SK-MEL-5 (cell line): Measurements from ENCODE around the gene SLC22A23. TPM values are rescaled to one million over a fixed set of nuclear protein-coding genes. Genes with fewer than 3 reads are reported as not detected.

Experiments
- DNase-seq: peaks from one replicate; pipeline ENCODE4 v3.0.0-alpha.2; 2016; ENCODE audit warnings: low read depth, low spot score
- in situ Hi-C: cut with HindIII; loops from 2 replicates; pipeline ENCODE4 v1.10.0; 2016; ENCODE audit warnings: low sequenced_read_pairs, high pct_unique_total_duplicates, low pct_unique_long_range_greater_than_20kb
- total RNA-seq: library from RNA; depleted of rRNA; stranded (reverse); fragments of >200 nt; shearing (Covaris generic); gene quantifications from 2 replicates; pipeline ENCODE4 v1.2.3, GENCODE V29; 2014

The SLC22A23 gene
- total RNA-seq, 1 experiment from 2014 or later: 6.2 TPM

DNA sequence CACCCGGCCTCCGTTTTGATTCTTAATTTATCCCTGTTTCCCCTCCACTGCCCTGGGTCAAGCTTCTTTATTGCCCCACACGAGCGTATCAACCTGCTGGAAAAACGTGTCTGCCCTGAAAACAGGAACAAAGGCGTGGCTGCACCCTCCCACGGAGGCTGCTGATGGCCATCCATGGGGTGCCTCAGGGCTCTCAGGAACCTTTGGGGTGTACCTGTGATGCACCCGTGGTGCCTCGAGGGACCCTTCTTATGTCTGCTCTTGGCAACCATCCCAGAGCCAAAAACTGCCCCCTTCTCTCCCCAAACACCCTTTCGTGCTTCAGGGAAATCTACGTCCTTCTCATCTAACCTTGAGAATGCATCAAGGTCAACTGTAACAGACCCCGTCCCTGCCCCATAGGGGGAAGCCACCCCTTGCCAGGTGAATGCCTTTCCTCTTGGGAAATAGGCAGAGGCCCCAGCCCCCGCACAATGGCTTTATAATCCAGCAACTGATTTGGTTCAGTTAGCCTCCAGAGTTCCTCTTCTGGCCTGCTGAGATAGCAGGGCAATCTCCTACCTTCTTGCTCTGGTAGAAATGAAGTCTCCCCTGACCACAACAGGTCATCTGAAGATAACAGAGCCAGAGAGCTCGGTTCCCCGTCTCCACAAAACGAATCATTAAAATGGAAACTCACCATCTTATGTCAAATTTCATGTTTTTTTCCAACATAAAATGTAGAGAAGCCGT lies 168.7 kb downstream of the SLC22A23 start:
- in situ Hi-C loops: loop anchor here (25.0 kb wide), 2 partner anchors 424 to 699 kb away; no protein-coding TSS in a partner anchor
- no peak for DNase-seq

DNA sequence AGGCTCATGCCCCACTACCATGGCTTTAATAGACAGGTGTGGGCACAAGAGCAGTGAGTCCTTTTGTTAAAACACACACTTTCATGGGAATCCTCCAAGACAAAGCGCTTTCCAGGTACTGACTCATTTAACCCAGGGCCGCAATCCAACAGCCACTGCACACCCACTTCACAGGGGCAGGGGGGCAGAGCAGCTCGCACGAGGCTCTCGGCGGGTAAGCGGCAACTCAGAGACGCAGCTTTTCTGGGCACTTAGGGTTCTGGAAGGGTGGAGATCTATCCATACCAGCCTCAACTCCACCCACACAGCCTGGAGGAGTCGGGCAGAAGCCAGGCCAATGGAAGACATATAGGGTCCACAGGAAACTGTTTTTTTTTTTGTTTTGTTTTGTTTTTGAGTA lies 169.5 kb downstream of the SLC22A23 start:
- in situ Hi-C loops: loop anchor here (25.0 kb wide), 2 partner anchors 425 to 700 kb away; no protein-coding TSS in a partner anchor

DNA sequence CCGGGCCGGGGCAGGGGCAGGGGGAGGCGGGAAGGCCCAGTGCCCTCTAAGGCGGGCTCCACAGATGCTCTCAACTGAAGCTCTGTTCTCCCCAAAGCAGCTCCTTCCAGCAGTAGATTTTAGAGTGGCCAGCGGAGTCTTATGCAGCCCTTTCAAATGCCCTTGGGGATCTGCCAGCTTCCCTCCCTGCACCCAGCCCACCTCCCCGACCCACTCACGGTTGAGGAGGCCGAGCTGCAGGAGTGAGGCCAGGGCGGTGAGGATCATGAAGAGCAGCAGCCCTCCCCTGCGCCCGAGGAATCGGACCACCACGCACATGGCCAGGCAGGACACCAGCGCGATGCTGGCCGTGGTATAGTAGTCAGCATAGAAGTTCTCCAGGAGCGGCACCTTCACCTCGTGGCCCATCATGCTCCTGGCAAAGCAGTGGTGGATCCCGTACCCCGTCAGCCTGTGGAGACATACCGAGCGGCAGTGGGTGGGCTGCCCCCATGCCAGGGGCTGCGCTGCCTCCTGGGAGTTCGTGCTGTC lies 170.1 kb downstream of the SLC22A23 start:
- DNase-seq: no peak
- in situ Hi-C loops: loop anchor here (25.0 kb wide), 2 partner anchors 426 to 701 kb away; no protein-coding TSS in a partner anchor

More for the DNA sequence above, 169.5 kb downstream of the SLC22A23 start:
- DNase-seq: no peak

DNA sequence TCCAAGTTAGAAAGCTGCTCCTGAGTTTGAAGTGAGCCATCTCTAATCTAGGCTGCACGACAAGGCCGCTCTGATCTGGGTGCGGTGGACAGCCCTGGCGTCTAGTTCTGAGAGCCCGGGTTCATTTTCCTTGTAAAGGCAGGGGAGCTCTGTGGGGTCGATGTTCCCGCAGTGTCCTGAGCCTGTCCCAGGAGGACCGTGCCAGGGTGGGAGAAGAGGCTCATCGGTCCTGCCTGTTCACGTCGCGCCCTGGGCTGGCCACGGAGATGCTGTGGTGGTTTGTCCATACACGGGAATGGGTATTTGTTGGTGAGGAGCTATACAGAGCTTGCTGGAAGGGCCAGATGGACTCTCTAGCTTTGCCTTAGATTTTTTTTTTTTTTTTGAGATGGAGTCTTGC lies 171.1 kb downstream of the SLC22A23 start:
- in situ Hi-C loops: loop anchor here (25.0 kb wide), 2 partner anchors 427 to 702 kb away; no protein-coding TSS in a partner anchor
- no peak for DNase-seq

DNA sequence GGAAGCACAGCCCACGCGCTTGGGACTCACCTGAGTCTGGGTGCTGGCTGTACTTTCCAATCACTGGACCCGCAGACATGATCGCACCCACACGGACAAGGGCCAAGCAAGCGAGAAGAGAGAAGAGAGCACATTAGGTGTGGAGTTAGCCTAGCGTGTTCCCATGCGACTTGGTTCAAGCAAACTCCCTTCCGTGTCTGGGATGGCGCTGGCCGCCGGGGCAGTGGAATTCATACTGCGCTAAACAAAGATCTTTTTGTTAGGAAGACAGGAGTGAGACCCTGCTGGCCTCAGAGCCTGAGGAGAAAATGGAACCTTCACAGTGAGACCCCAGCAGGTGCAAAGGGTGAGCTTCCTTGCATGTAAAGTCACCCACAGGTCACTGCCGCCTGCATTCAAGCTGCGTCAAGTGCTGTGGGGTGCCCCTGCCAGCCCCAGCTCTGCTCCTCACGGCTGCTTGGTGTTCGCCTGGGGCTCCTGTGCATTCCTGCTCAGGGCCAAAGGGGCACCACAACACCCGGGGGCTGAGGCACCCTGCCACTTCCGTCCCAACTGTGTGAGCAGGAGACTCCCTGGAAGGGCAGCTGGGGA lies 171.7 kb downstream of the SLC22A23 start:
- in situ Hi-C loops: loop anchor here (25.0 kb wide), 2 partner anchors 427 to 702 kb away; no protein-coding TSS in a partner anchor
- DNase-seq: no peak

DNA sequence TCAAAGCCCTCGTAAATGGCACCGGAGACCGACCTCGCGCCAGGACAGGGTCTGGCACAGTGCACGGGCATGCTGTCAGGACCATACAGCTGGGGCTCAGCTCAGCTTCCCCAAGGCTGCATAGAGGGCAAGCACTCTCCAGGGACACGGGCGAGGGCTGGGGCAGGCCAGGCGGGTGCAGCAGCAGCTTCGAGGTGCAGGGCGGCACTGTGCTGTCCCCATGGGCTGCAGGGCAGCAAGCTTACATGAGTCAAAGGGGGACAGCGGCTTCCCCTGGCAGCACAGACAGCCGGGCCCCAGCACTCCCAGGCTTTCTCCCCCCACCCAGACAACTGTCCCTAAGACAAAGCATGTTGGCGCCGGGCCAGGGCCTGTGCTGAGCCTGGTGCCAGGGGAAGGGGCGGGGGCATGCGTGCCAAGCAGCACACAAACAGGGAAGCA lies 172.4 kb downstream of the SLC22A23 start:
- in situ Hi-C loops: loop anchor here (25.0 kb wide), 2 partner anchors 428 to 703 kb away; no protein-coding TSS in a partner anchor
- DNase-seq: no peak

DNA sequence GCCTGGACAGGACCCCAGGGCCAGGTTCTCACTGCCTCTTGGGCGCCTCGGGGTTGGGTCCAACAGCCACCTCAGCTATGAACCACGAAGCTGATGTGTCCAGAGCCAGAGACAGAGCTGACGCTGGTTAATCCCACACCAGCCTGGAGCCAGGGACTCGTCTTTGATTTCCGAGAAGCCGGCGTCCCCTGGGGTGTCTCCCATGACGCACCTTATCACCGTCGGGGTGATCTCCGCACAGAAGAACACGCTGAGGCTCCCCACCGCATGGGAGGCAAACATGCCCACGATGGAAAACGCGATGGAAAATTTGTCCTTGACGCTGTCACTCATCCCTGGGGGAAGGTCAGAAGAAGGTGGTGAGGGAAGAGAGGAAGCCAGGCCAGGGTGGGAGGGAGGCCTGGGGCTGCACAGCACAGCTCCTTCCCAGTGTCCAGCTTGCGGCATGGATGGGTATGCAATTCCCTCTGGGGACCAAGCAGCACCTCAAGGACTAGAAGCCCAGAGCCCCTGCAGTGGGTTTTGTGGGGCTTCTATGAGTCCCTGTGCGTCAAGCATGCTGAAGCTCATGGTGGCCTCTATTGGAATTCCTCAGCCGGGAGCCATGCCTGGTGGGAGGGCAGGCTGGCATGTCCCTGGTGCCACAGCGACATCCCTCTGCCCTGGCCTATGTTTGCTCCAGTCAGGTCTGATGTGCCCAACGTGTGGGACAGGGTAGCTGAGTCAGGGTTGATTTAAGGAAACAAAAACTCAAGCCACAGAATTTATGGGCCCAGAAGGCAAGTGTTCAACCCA lies 173.0 kb downstream of the SLC22A23 start:
- DNase-seq: no peak
- in situ Hi-C loops: loop anchor here (25.0 kb wide), 2 partner anchors 428 to 703 kb away; no protein-coding TSS in a partner anchor

- DNase-seq: no peak
- in situ Hi-C loops: loop anchor here (25.0 kb wide), 2 partner anchors 429 to 704 kb away; no protein-coding TSS in a partner anchor
These were observed 173.6 kb downstream of the SLC22A23 start for GRCh38 chr6:3283241-3283640.

DNA sequence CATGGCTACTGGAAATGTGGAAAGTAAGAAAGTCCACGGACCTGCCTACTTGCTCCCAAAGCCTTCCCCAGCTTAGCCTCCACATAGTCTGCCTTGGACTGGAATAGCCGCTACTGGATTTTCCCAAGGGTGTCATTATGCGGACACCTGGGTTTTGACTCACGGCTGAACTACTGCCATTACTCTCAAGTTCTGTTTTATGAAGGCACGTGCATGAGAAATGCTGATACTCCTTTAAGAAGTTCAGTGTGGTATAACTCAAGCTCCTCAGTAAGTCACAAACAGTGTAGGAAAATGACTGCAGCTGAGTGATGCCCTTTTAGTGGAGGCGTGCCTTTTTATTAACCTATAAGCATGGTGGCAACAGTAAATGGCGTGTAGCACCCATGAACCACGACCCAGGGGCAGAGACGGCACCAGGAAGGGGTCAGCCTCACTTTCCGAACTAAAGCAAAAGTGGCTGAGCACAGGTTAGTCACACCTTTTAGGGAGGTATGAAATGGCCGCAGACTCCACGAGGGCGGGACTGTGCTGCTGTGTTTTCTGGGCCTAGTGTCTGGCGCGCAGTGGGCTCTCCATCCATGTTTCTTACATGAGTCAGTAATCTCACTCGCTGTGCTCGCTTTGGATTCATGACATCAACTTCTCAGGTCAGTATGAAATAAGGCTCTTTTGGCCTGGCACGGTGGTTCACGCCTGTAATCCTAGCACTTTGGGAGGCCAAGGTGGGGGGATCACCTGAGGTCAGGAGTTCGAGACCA lies 174.2 kb downstream of the SLC22A23 start:
- no peak for DNase-seq
- in situ Hi-C loops: loop anchor here (25.0 kb wide), 2 partner anchors 430 to 705 kb away; no protein-coding TSS in a partner anchor

DNA sequence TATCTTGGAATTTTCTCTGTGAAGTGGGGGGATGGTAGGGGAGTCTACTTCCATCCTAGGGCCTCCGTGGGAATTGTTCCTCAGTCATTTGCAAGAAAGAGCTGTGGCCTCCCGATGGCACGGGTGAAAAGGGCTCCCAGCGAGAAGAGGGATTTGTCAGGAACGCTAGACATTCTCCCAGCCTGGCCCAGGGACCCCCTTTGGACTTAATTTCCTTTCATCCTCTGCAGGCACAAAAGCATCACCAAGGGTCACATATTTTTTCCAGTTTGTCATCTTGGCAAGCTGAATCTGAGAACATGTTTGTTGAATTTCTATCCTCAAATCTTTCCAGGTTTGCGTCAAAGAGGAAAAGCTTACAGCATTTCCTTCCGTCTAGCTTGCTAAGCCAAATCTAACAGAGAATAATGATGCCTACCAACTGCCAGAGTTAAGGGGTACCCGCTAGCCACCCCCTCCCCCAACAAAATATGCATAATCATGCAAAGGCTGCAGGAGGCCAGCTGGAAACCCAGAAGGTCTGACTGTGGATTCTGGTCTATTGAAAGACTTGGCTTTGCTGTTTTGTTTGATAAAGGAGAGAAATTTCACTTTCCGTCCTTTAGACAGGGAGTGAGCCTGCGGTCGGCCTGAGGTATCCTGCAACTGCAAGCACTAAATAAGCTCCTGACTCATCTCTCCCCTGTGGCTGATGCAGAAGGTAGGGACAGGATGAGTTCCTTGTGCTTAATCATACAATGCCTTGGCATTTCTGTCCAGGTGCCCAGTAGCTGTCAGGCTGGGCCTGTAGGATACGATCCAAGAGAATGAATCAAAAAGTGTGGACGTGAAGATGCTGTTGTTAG lies 175.0 kb downstream of the SLC22A23 start:
- in situ Hi-C loops: loop anchor here (25.0 kb wide), 2 partner anchors 430 to 705 kb away; no protein-coding TSS in a partner anchor
- no peak for DNase-seq

DNA sequence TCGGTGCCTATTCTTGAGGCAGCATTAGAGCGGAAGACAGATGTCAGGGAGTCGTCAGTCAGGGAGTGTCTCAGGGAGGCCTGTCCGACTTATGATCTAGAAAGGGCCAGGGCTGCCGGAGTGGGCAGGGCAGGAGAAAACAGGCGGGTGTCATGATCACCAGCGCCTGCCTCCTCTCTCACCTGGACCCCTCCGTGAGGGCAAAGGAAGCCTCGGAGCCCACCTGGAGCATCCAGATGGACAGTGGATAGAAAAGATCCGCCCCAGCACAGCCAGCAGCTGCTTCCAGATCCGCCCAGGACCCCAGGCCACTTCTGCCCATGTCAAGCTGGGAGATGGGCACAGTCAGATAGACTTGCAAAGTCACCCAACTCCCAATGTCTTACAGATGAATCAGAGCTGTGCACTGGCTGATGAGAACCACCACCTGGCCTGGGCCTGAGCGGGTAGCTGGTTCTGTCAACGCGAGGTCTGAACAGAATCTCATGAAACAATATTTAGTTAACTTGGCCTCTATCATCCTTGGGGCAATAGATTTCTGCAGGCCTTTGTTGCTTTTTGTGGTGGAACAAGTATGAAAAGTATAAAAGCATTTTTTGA lies 175.9 kb downstream of the SLC22A23 start:
- no peak for DNase-seq
- in situ Hi-C loops: loop anchor here (25.0 kb wide), 2 partner anchors 431 to 706 kb away; no protein-coding TSS in a partner anchor

DNA sequence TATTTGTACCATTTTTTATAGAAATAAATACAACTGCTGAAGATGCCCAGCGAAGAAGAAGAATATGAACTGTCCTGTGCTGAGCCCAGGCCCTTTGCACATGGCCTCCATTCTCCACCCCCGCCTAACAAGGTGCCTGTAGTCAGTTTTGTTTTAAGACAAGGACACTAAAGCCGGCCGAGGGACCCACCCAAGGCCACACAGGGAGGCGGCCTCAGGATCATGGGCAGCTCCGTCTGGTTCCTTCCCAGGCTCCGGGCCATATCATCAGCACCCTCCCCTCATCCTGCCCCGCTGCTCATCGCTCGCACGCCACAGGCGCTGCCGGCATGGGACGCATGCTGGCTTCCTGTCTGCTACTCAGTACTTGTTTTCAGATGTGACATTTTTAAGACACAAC lies 176.8 kb downstream of the SLC22A23 start:
- DNase-seq: no peak
- in situ Hi-C loops: loop anchor here (25.0 kb wide), 2 partner anchors 432 to 707 kb away; no protein-coding TSS in a partner anchor

DNA sequence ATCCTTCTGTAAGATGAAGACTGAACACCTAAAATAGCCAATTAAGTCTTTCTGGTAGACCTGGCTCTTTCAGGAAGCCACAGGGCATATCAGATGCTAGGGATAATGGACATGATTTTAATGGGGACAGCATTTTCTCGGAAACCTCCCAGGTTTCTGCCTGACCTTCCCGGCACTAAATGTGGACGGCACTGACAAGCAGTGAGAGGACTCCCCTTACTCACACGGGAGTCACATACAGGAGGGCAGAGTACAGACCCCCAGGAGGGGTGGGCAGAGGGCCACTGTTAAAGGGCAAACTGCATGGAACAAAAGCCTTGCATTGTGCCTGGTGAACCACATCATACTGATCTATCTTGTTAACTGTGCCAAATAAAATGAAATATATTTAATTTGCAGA lies 178.2 kb downstream of the SLC22A23 start:
- in situ Hi-C loops: loop anchor here (25.0 kb wide), 2 partner anchors 434 to 709 kb away; no protein-coding TSS in a partner anchor
- DNase-seq: no peak

DNA sequence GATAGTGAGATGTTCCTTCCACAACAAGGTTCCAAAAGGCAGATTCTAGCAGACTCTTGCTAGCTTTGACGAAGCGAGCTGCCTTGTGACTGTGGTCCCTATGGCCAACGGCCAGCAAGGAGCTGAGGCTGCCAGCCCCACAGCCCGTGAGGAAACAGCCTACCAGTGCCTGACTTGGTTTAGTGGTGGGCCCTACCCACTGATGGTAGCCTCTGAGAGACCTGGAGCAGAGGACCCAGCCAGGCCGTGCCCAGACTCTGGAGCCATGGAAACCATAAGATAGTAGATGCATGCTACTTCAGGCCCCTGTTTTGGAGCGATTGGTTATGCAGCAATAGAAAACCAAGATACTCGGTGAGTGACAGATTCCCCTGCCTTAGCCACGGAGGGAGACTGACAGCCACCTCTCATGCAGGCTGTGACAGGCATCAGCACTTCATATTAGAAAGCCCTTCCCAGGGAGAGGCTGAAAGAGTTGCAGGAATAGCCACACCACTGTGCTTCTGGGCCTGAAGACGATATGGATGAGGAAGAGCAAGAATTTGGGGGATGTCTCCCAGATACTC lies 178.9 kb downstream of the SLC22A23 start:
- DNase-seq: no peak
- in situ Hi-C loops: loop anchor here (25.0 kb wide), 2 partner anchors 434 to 709 kb away; no protein-coding TSS in a partner anchor

DNA sequence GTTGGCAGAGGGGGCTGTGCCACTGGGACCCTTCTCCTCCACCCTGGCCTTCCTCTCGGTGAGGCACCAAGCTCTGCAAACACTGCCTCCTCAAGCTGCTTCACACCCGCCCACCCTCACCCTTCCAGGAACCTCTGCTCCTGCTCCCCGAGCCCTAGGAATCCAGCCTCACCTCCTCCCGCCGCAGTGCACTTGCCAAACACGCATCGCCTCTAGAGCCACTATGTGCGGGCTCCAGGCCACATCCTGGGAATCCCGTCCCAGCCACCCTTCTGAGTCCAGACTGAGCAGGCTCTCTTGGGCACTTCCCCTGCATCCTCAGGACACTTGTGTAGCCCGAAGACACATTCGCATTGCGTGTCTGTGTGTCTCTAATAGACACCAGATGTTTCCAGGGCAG lies 179.6 kb downstream of the SLC22A23 start:
- no peak for DNase-seq
- in situ Hi-C loops: loop anchor here (25.0 kb wide), 2 partner anchors 435 to 710 kb away; no protein-coding TSS in a partner anchor
